ENCODE results near the gene CDH13. TPM values are rescaled to one million over a fixed set of nuclear protein-coding genes. Genes with fewer than 3 reads are reported as not detected.

The CDH13 gene
- total and polyA plus RNA-seq, 2 of the 8 experiments (the other 6 are each of a cell fraction or from before 2014, with no cell fraction given), result 2.3 to 2.4 TPM

GRCh38 chr16:82843606-82844271 lies 217.0 kb downstream of the CDH13 start (continued):
- TF ChIP-seq EGR1 (IDR thresholded peaks at IDR 0.05; ENCODE audit: borderline replicate concordance, low read depth, low read length), result no peak
